Measurements from ENCODE around the gene FAN1. TPM values are rescaled to one million over a fixed set of nuclear protein-coding genes. Genes with fewer than 3 reads are reported as not detected.

The FAN1 gene
- total and polyA plus RNA-seq, 9 of the 15 experiments (the other 6 are each of a cell fraction or from before 2014, with no cell fraction given), result 1.5 to 16.8 (median 12.0) TPM

DNA sequence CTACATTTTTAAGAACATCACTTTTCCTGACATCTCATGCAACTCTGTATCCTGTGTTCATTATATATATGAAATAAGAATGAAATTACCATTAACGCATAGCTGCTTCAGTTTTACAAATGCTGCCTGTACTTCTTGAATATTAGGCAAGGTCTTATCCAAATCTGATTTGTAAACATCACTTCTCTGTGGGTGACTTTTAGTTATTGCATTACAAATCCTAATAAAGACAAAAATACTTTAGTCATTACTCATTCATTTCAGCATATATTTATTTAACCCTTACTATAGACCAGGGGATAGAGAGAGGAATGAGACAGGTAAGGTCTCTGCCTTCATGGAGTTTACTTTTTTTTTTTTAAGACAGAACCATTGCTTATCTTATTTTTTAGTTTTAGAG, 51.0 kb downstream of the FAN1 start (continued):
- no peak for TF ChIP-seq ZBTB33 (CRISPR knock-in tag; IDR thresholded peaks at IDR 0.05)
- TF ChIP-seq ZNF717 (CRISPR knock-in tag; IDR thresholded peaks at IDR 0.05), result no peak
- no peak for TF ChIP-seq ZNF75A (CRISPR knock-in tag; IDR thresholded peaks at IDR 0.05)
- no peak for TF ChIP-seq ZSCAN32 (CRISPR knock-in tag; IDR thresholded peaks at IDR 0.05)
- TF ChIP-seq NEUROD1 (IDR thresholded peaks at IDR 0.05; ENCODE audit: borderline replicate concordance, low read depth, low read length, partially characterized antibody), result no peak
- no peak for TF ChIP-seq ZNF354B (CRISPR knock-in tag; IDR thresholded peaks at IDR 0.05)

DNA sequence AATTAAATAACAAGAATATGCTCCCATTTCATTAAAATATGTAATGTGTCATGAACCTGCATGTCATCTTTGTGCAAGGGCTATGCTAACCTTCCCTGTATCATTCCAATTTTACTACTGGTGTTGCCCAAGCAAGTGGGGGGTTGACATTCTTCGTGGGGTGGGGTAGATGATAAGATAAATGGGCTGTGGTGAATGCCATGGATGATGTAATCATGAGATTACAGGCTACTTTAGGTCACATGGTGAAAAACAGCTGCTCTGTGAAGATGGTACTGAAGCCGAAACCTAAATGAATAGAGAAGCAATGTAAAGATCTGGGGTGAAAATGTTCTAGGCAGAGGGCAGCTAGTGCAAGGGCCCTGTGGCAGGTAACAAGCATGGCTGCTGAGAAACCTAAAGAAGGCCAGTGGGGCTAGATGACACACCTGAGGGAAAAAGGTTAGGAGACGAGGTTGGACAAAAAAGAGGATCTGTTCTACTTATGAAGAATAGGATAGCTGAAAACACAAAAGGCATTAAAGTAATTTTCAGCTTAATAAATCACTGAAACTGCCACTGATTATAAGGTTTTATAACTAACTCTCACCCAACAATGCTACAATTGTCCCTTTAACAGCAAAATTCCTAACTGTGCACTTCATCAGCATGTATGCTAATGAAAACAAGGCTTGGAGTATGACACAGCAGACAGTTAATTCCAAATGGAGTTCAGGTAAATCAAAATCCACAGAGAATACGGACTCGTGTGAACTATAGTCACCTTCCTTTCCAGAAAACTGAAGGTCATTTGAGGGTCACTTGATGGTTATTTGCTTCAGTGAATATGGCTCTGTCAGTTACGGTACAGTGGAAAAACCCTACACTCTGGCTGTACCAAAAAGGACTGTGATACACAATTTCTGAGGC, 52.8 kb downstream of the FAN1 start:
- ATAC-seq (no peak), DNase-seq (ENCODE audit: extremely low read depth in 1 of 4, low spot score in 3 of 4) (peak in 1 of 4 experiments; percentile 4), FAIRE-seq (no peak)
- intact Hi-C loops (cut with micrococcal nuclease) (no loop called here), in situ Hi-C loops (cut with MboI) (no loop called here)
- Histone ChIP-seq H3K9ac (ENCODE audit: insufficient read depth in 1 of 2, low read depth in 2 of 2, low read length in 2 of 2) (no peak overlapping the region), H3K4me1 (replicated peaks in 1 of 2; ENCODE audit: control insufficient read depth in 2 of 2, insufficient read depth in 2 of 2, low read length in 2 of 2) (peaks cover 4 to 9% of the 10 kb centered on the region in 2 experiments; a peak in 4 of 5 replicates), H3K79me2 (ENCODE audit: control insufficient read depth, insufficient read depth, low read length) (no peaks in the 10 kb centered on the region), H3K4me3 (no peak overlapping the region), H4K20me1 (replicated peaks; ENCODE audit: control insufficient read depth, insufficient read depth, low read length) (no peaks in the 10 kb centered on the region), H3K36me3 (ENCODE audit: control insufficient read depth, insufficient read depth, low read length) (peaks cover 39% of the 10 kb centered on the region), H3K9me1 (ENCODE audit: control insufficient read depth, insufficient read depth, low read length) (no peaks in the 10 kb centered on the region), H2AFZ (ENCODE audit: low read depth, low read length) (no peak overlapping the region), H3K27ac (ENCODE audit: extremely low read depth, low read depth, low read length) (no peak overlapping the region), H3K27me3 (ENCODE audit: control insufficient read depth in 2 of 2, insufficient read depth in 2 of 2, low read length in 2 of 2) (no peaks in the 10 kb centered on the region), H3K9me3 (replicated peaks; ENCODE audit: control insufficient read depth, insufficient read depth, low read depth, low read length) (no peaks in the 10 kb centered on the region), H3K4me2 (ENCODE audit: insufficient read depth, low read length) (no peak overlapping the region)
- WGBS (ENCODE audit: insufficient coverage, low coverage, missing lambda C conversion rate), result 78% methylated on average over 6 of the region's 6 CpGs
- no TSS peak for BruUV-seq (replicated peaks)
- ChIA-PET POLR2A (no interaction called here), CTCF (ENCODE audit: low intra/inter-chr PET ratio) (no interaction called here)
- TF ChIP-seq RBM39 (optimal IDR thresholded peaks at IDR 0.05; ENCODE audit: low read depth, low read length), result no peak
- no peak for TF ChIP-seq CEBPG (CRISPR knock-in tag; IDR thresholded peaks at IDR 0.05)
- TF ChIP-seq CEBPG (tag; conservative IDR thresholded peaks at IDR 0.05 in 1 of 2, IDR thresholded peaks at IDR 0.05 in 1 of 2), result peak in 1 of 2 experiments; percentile 62; a peak in 2 of 4 replicates
- no peak for TF ChIP-seq LARP7 (IDR thresholded peaks at IDR 0.05)
- TF ChIP-seq JUND (IDR thresholded peaks at IDR 0.05; ENCODE audit: borderline replicate concordance, low read depth, low read length), result peak; percentile 11; the same call in 1 of the 2 replicates
- TF ChIP-seq JUND (tag; IDR thresholded peaks at IDR 0.05; ENCODE audit: borderline replicate concordance, low read depth, low read length), result no peak
- TF ChIP-seq EWSR1 (IDR thresholded peaks at IDR 0.05; ENCODE audit: borderline replicate concordance, low read depth, partially characterized antibody), result no peak
- peak; percentile 52; the same call in 1 of the 2 replicates for TF ChIP-seq CEBPB (tag; IDR thresholded peaks at IDR 0.05)
- TF ChIP-seq, protein P1, sequence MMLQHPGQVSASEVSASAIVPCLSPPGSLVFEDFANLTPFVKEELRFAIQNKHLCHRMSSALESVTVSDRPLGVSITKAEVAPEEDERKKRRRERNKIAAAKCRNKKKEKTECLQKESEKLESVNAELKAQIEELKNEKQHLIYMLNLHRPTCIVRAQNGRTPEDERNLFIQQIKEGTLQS (IDR thresholded peaks at IDR 0.05), result peak; percentile 63
- TF ChIP-seq, protein P1 (CRISPR knock-in tag; conservative IDR thresholded peaks at IDR 0.05), result no peak
- no peak for TF ChIP-seq SMARCC2 (IDR thresholded peaks at IDR 0.05; ENCODE audit: low read depth)
- TF ChIP-seq RBM25 (IDR thresholded peaks at IDR 0.05; ENCODE audit: low read depth, low read length, severe bottlenecking), result peak; percentile 65
- TF ChIP-seq SP1 (CRISPR knock-in tag; IDR thresholded peaks at IDR 0.05), result no peak
